HG02885 (cell line): Measurements from ENCODE around the gene RHBDL2.
"Not testable (repeated sequence)": the region's sequence is repeated elsewhere in the genome, so short reads cannot be mapped to it uniquely, and the experiment has no call there.

Source experiments
- ATAC-seq: cut with Tn5 transposase; IDR thresholded peaks from one replicate; pipeline ENCODE4 v1.9.1; 2021; ENCODE audit warnings: mild to moderate bottlenecking; ENCODE audit not compliant: unreplicated experiment, poor library complexity

The RHBDL2 gene

GRCh38 chr1:38940339-38941047, 1.1 kb downstream of the RHBDL2 start:
- no peak for ATAC-seq

GRCh38 chr1:38938722-38939260, 2.8 kb downstream of the RHBDL2 start:
- no peak for ATAC-seq

- ATAC-seq: no peak
Measured at GRCh38 chr1:38932571-38932970, 9.1 kb downstream of the RHBDL2 start.

GRCh38 chr1:38929476-38929875, 12.2 kb downstream of the RHBDL2 start:
- ATAC-seq: no peak

- ATAC-seq: no peak
Measured at GRCh38 chr1:38929054-38929453, 12.6 kb downstream of the RHBDL2 start.

GRCh38 chr1:38926091-38926490, 15.5 kb downstream of the RHBDL2 start:
- no peak for ATAC-seq

- ATAC-seq: no peak
Measured at GRCh38 chr1:38925391-38925790, 16.2 kb downstream of the RHBDL2 start.

- ATAC-seq: no peak
Measured at GRCh38 chr1:38923607-38924006, 18.0 kb downstream of the RHBDL2 start.

- no peak for ATAC-seq
Measured at GRCh38 chr1:38919130-38919529, 22.5 kb downstream of the RHBDL2 start.

- no peak for ATAC-seq
Measured at GRCh38 chr1:38918568-38918967, 23.1 kb downstream of the RHBDL2 start.

GRCh38 chr1:38917772-38918171, 23.9 kb downstream of the RHBDL2 start:
- ATAC-seq: no peak

- no peak for ATAC-seq
Measured at GRCh38 chr1:38917337-38917736, 24.3 kb downstream of the RHBDL2 start.

- no peak for ATAC-seq
Measured at GRCh38 chr1:38915352-38915948, 26.2 kb downstream of the RHBDL2 start.

- ATAC-seq: not testable (repeated sequence)
Measured at GRCh38 chr1:38914908-38915307, 26.7 kb downstream of the RHBDL2 start.

- ATAC-seq: no peak
Measured at GRCh38 chr1:38908821-38909220, 32.8 kb downstream of the RHBDL2 start.

GRCh38 chr1:38905985-38906384, 35.6 kb downstream of the RHBDL2 start:
- no peak for ATAC-seq

- ATAC-seq: no peak
Measured at GRCh38 chr1:38899560-38899959, 42.1 kb downstream of the RHBDL2 start.

- no peak for ATAC-seq
Measured at GRCh38 chr1:38898653-38899230, 42.9 kb downstream of the RHBDL2 start.

GRCh38 chr1:38896169-38896568, 45.5 kb downstream of the RHBDL2 start:
- ATAC-seq: no peak

- no peak for ATAC-seq
Measured at GRCh38 chr1:38892976-38893375, 48.7 kb downstream of the RHBDL2 start.

GRCh38 chr1:38891753-38892152, 49.9 kb downstream of the RHBDL2 start:
- no peak for ATAC-seq

- ATAC-seq: no peak
Measured at GRCh38 chr1:38889589-38889988, 52.0 kb downstream of the RHBDL2 start.
